Fibroblast of the aortic adventitia (primary cell): ENCODE measurements around the gene SORCS1. TPM values are rescaled to one million over a fixed set of nuclear protein-coding genes. Genes with fewer than 3 reads are reported as not detected.

Experiments
- DNase-seq: peaks from one replicate; pipeline ENCODE4 v3.0.0-alpha.2; 2010; ENCODE audit warnings: low read depth
- H3K4me3 ChIP-seq: 2 replicates; pipeline ENCODE4 v1.5.1; 2011; ENCODE audit warnings: low read depth, mild to moderate bottlenecking, control low read depth, low read length, moderate library complexity
- total RNA-seq: library from RNA; depleted of rRNA; stranded (reverse); fragments of >200 nt; gene quantifications from 2 replicates; pipeline ENCODE4 v1.2.3, GENCODE V29; 2012; ENCODE audit warnings: low replicate concordance
- TF ChIP-seq, protein P1 (sequence below): IDR thresholded peaks from 2 replicates; pipeline ENCODE4 v1.5.1; 2011; ENCODE audit warnings: mild to moderate bottlenecking, low read length, control low read depth, inconsistent platforms; ENCODE audit not compliant: insufficient read depth

SORCS1 gene
- total RNA-seq, 1 donor, result not detected

DNA sequence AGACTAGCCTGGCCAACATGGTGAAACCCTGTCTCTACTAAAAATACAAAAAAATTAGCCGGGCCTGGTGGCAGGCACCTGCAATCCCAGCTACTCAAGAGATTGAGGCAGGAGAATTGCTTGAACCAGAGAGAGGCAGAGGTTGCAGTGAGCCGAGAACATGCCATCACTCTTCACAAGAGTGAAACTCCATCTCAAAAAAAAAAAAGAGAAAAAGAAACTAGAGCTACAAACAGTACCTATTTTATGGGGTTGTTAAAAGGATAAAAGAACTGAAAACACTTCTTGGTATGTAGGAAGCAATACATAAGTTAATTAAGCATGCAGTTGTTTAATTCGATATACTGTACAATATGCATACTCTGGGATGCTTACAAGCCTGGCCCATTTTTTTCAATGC is 216.9 kb downstream of the SORCS1 start:
- H3K4me3 ChIP-seq, result no peak overlapping the region
- TF ChIP-seq, protein P1, sequence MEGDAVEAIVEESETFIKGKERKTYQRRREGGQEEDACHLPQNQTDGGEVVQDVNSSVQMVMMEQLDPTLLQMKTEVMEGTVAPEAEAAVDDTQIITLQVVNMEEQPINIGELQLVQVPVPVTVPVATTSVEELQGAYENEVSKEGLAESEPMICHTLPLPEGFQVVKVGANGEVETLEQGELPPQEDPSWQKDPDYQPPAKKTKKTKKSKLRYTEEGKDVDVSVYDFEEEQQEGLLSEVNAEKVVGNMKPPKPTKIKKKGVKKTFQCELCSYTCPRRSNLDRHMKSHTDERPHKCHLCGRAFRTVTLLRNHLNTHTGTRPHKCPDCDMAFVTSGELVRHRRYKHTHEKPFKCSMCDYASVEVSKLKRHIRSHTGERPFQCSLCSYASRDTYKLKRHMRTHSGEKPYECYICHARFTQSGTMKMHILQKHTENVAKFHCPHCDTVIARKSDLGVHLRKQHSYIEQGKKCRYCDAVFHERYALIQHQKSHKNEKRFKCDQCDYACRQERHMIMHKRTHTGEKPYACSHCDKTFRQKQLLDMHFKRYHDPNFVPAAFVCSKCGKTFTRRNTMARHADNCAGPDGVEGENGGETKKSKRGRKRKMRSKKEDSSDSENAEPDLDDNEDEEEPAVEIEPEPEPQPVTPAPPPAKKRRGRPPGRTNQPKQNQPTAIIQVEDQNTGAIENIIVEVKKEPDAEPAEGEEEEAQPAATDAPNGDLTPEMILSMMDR, result no peak
- no peak for DNase-seq

DNA sequence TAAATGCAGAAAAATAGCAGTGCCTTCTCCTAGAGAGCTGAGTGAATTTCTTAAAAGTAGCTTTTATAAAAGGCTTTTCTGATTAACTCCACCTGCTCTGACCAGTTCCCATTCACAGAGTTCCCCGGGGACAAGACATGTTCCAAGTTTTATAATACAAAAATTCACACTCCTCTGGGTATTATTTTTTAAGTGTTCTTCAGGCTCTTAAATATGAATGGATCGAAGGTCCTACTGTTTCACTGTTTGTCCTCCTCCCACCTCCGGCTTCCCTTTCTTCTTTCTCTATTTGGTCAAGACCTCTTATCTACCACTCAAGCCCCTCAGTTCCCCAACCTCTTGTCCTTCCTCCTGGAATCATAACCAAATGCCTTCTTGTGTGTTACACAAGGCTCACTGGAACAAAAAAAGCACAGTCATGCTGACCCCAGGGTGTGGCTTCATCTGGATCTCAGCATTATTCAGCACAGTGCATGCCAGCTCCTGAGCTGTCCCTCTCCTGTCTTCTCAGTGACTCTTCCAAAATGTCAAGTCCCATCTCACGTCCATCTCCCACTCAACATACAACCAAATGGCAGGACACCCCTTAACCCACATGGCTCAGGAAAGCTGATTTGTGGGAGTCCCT is 222.4 kb downstream of the SORCS1 start:
- no peak overlapping the region for H3K4me3 ChIP-seq
- TF ChIP-seq, protein P1, result no peak
- no peak for DNase-seq

DNA sequence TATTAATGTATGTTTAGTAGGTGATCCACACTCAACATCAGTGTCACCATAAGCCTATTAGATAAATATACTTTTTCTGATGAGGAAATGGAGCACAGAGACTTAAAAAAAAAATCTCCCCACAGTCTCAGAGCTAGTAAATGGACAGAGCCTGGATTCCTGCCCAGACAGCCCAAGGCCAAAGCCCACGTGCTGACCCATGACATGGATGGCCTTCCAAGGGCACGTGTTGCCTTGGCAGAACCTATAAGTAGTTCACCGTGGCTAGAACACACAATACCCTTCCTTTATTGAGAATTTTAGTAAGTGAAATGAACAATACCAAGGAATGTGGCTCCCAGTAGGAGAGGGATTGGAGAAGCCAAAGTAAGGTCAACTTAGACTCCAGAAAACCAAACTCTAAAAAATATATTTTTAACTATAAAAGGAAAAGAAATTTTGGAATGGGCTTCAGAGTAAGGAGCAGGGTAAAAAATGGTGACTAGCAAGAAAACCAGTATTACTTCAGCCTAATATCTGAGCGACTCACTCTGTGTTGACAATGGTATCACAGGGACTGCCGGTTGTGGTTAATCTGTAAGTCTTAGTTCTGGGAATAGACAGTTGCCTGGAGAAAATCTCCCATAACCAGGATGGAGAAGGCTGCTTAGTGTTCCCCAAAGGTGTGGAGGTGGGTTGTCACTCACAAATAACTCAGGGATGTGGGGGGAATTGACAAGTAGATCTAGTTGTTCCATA is 223.0 kb downstream of the SORCS1 start:
- no peak overlapping the region for H3K4me3 ChIP-seq
- DNase-seq, result no peak
- TF ChIP-seq, protein P1, result no peak

DNA sequence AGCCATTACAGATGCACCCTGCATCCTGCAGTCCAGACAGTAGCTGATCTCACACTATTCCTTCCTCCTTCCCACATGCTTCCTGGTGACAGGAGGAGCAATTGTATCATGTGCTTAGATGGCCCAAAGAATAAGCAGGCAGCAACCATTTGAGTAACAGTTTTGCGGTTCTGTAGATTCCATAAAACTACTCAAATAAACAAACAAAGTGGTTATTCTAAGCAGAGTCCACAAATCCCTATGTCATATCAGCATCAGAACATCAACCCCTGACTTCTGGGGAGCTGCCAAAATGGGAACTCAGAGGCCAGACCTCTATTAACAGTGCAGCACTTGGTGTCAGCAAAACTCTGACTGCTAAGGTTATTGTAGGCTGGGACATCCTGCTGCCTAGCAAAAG is 226.0 kb downstream of the SORCS1 start:
- TF ChIP-seq, protein P1, result no peak
- DNase-seq, result no peak
- H3K4me3 ChIP-seq, result no peak overlapping the region

DNA sequence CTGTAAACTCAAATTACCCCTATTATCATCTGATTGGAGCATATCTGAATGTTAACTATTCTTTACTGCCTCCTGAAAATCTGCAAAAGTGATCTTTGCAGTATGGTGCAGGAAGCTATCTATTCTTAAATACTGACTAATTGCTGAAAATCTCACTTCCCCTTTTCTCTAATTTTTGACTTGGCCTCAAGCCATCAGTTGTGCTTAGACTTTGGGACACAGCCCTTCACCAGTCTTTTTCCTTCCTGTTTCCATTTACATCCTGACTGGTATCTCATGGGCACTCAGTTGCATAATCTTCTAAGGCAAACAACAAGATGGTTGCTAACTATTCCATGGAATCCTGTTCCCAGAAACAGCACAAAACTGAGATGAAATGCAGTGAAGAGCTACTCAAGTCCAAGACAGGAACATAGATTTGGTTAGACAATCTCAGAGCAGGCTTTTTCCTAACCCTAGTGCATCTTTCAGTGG is 228.5 kb downstream of the SORCS1 start:
- no peak overlapping the region for H3K4me3 ChIP-seq
- DNase-seq, result no peak
- TF ChIP-seq, protein P1, result no peak

DNA sequence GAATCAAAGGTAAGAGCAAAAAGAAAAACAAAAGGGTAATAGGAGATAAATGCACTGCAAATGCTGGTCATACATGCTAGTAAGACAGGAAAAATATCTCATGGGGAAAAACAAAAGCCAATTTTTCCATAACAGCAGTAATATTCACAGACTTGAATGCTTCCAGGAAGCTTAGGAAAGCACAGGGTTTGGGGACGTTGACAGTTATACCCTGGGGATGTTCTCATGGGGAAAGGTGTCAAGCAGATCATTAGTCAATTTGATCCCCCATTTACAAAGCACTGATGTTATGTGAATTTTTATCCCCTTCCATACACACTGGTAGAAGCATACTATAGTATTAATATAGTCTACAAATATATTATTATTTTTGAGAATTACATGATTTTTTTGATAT is 232.7 kb downstream of the SORCS1 start:
- TF ChIP-seq, protein P1, result no peak
- DNase-seq, result no peak
- no peak overlapping the region for H3K4me3 ChIP-seq
